Measurements from ENCODE around the gene CENPT.
"Not testable (repeated sequence)": the region's sequence is repeated elsewhere in the genome, so short reads cannot be mapped to it uniquely, and the experiment has no call there.

CENPT gene

DNA sequence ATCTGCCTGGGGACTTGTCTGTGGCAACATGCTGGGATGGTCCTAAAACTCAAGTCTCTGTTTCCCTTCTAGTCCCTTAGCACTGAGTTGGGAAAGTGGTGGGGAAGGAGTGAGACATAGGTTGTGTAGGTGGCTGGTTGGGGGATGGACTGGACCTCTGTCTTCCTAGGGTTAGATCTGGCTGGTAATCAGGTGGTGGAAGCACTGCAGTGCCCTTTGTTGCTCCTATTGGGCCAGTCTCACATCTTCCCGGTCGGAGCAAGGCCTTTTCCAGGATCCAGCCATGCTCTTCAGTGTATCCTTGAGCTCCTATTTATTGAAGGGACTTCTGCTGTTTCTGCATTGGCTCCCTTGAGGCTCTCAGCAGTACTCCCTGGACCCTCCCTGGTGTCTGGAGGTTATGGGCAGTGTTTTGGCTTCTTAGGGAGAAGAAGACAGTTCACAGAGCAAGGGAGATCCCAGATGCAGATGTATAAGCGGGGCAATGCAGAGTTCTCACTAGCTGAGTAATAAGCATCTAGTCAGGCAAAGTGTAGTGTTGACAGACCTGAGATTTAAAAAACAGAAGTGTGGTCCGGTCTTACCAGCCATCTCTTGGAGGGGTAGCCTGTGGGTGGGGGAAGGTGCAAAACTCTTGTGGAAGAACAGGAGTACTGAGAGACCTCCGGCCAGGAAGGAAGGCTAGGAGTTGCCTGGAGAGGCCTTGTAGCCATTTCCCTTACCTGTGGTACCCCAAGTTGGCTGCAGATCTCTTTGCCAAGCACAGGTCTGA lies 2.0 kb downstream of the CENPT start:
- no peak for DNase-seq

DNA sequence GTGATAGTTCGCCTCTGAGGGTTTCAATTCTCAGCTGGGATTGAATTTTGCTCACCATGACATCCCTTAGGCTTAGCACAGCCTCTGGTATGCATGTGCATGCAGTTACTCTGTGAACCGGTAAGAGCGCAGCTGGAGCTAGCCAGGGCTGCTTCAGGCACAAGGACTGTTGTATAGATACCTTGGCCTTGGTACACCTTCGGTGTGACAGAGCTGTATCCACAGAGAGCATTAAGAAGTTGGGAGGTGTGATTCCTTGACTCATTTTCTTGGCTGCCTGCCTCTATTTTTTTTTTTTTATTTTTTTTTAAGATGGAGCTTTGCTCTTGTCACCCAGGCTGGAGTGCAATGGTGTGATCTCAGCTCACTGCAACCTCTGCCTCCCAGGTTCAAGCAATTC lies 3.0 kb downstream of the CENPT start:
- peak; percentile 38 for DNase-seq

DNA sequence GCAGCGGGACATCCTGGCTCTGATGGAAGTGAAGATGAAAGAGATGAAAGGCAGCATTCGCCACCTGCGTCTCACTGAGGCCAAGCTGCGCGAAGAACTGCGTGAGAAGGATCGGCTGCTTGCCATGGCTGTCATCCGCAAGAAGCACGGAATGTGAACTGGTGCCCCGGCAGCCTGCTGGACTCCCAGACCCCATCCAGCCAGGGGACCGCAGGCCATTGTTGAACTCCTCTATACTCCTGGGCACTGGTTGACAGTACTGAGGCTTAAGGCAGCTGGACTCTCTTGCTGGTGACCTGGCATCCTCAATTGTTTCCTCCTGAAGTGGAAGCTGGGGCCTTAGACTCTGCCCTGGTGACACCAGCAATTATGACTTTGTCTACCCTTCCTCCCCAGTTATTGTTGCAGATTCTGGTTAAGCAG lies 4.1 kb downstream of the CENPT start:
- no peak for DNase-seq

DNA sequence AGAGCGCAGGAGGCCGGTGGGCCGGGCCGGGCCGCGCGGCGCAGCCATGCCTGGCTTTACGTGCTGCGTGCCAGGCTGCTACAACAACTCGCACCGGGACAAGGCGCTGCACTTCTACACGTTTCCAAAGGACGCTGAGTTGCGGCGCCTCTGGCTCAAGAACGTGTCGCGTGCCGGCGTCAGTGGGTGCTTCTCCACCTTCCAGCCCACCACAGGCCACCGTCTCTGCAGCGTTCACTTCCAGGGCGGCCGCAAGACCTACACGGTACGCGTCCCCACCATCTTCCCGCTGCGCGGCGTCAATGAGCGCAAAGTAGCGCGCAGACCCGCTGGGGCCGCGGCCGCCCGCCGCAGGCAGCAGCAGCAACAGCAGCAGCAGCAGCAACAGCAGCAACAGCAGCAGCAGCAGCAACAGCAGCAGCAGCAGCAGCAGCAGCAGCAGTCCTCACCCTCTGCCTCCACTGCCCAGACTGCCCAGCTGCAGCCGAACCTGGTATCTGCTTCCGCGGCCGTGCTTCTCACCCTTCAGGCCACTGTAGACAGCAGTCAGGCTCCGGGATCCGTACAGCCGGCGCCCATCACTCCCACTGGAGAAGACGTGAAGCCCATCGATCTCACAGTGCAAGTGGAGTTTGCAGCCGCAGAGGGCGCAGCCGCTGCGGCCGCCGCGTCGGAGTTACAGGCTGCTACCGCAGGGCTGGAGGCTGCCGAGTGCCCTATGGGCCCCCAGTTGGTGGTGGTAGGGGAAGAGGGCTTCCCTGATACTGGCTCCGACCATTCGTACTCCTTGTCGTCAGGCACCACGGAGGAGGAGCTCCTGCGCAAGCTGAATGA lies 4.8 kb downstream of the CENPT start:
- DNase-seq = peak; percentile 31

DNA sequence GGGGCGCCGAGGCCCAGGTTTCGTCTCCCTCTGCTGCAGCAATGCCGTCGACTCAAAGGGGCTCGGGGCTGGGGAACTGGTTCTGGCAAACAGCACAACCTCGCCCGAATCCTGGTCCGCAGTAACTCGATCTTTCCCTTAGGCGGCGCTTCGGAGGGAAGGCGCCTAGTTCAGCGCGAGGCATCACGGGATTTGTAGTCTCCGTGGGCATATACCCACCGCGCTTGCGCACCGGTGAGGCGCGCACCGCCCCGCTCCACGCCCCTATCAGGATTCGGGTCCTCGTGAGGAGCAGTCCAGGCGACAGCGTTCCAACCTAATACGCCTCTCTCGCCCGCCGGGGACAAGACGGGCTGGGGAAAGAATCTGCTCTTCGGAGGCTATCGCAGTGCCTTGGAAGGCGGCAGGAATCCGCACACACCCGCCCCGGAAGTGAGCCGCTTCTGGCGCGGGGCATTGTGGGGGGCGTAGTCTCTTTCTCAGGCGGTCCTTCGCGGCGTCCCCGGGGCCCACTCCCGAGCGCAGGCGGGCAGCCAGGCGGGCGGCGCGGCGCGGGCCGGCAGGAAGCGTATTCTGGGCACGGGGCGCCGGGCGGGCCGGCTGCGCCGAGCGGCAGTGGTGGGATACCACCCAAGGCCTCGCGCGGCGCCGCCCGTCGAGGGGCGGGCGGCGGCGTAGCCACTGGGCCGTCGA lies 5.5 kb downstream of the CENPT start, which contains the start of gene THAP11:
TSS of gene THAP11 (plus strand) at position 505 of the 693 bp plus-strand sequence. CDS start 235 bp downstream, outside the sequence.
- peak; percentile 94 for DNase-seq

DNA sequence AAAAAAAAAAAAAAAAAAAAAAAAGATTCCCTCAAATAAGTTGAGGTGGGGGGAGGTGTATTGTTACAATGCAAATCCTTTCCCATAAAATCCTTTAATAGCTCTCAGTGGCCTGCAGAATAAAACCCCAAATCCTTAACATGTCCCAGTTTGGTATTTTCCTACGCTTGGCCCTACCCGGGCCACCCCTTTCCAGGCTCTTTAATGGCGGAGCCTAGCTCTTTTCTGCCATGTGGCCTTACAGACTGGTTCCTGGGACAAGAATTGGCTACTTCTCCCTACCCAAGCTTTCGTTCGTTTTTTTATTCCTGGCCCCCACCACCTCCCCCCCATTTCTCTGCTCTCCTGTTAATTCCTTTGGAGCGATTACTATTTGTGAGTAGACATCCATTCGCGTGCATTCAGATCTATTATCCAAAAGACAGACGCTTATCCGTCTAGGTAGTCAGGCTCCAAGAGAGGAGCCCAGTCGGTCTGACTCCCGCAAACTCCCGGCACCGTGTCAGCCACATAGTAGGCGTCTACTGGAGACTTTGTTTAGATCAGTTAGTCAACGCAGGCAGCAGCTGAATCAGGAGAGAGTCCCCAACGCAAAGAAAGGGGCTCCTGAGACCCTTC lies 6.2 kb downstream of the CENPT start:
- DNase-seq = no peak

DNA sequence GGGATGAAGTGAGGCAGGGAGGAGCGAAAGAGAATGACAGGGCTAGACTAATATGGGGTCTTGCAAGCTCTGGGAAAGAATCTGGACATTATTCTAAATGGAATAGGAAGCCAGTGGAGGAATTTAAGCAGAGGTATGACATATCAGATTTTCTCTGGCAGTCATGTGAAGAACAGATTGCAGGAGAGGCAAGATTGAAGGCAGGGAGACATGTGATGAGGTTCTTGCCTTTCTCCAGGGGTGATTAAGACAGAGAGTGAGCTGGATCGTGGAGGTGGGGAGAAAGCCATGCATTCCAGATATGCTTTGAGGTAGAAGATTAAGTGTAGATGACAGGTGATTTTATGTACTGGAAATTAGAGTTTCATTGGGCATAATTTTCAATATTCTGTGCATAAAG lies 9.7 kb downstream of the CENPT start:
- no peak for DNase-seq

DNA sequence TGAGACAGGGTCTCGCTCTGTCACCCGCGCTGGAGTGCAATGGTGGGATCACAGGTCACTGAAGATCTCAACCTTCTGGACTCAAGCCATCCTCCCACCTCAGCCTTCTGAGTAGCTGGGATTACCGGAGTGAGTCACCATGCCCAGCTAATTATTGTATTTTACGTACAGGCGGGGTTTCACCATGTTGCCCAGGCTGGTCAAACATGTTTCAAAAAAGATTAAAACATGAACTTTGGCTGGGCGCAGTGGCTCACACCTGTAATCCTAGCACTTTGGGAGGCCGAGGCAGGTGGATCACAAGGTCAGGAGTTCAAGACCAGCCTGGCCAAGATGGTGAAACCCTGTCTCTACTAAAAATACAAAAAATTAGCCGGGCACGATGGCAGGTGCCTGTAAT lies 10.3 kb downstream of the CENPT start:
- DNase-seq = not testable (repeated sequence)

DNA sequence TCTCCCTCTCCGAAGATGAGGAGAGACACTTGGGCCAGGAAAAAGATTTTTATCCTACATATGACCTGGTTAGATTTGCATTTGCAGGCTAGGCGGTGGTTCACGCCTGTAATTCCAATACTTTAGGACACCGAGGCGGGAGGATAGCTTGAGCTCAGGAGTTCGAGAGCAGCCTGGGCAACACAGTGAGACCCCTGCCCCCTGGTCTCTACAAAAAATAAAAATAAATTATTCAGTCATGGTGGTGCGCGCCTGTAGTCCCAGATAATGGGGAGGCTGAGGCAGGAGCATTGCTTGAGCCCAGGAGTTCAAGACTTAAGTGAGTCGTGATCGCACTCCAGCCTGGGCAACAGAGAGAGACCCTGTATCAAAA lies 13.3 kb downstream of the CENPT start:
- no peak for DNase-seq

DNA sequence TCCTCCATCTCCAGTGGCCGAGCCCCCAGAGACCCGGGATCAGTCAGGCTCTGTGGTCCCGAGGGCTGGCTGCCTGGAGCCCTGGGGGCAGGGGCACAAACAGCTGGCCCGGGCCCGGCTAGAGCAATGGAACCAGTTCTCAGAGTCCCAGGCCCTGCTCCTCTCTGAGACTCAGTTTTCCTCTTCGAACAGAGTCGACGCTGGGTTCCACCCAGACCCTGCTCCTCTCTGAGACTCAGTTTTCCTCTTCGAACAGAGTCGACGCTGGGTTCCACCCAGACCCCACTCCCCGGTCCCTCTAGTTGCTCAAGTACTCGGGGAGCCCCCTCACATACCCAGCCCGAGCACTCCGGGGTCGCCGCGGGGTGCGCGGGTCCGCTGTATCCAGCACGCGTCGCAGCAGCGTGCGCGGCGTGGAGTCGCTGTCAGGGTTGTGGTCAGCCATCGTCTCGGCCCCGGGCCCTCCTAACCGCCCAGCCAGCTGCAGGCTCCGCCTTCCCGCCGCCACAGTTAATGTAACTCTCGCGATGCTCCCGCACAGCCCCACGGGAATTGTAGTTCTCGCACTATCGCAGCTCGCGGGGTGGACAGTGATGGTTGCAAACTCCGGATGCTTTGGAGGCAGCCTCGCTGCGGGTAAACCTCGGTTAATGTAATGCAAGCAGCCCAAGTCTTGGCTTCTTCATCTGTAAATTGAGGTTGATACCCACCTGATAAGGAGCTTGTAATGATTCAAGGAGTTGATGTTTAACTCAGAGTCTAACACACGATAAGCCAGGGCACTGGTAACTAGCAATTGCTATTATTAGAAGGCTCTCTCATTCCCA lies 13.9 kb downstream of the CENPT start:
- peak; percentile 85 for DNase-seq

DNA sequence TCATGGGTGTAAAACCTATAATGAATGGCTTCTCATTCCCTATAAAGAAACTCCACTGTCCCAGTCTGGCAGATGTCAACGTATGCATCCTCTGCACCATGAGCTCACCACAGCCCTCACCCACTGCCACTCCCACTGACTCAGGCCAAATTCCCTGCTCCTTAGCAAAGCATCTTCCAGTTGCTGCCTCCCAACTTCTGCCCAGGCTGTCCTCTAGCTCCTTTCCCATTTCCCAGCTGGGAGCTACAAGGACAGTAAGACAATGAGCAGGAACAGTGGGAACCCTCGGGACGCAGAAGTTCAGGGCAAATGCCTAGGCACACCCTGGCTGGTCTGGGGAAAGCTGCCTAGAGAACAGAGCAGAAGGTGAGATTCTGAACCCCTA lies 14.5 kb downstream of the CENPT start:
- peak; percentile 61 for DNase-seq

DNA sequence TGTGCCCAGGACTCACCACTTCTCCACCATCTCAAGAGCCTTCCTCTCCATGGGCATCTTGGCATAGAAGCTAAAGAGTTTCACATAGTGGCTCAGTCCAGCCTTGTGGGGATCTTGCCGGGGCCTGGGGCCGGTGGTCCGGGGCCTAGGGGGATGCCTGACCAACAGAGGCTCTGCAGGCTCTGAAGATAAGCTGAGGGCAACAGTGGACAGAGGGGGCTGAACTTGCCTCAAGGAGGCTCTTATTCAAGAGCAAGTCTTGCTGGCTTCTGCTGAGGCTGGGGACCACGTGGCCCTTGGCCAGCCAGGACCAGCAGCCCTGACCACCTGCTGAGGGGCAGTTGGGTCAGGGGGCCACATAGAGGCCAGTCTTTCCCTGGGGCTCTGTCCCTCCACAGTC lies 18.8 kb downstream of the CENPT start:
- no peak for DNase-seq

DNA sequence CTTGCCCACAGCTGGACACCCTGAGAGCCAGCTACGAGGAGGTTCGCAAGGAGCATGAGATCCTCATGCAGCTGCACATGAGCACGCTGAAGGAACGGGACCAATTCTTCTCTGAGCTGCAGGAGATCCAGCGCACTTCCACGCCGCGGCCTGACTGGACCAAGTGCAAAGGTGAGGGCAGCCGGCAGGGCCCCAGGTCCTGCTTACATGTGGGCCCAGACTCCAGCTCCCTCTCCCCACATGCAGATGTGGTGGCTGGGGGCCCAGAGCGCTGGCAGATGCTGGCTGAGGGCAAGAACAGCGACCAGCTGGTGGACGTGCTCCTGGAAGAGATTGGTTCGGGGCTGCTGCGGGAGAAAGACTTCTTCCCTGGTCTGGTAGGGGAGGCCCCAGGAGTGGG lies 21.6 kb downstream of the CENPT start:
- no peak for DNase-seq

DNA sequence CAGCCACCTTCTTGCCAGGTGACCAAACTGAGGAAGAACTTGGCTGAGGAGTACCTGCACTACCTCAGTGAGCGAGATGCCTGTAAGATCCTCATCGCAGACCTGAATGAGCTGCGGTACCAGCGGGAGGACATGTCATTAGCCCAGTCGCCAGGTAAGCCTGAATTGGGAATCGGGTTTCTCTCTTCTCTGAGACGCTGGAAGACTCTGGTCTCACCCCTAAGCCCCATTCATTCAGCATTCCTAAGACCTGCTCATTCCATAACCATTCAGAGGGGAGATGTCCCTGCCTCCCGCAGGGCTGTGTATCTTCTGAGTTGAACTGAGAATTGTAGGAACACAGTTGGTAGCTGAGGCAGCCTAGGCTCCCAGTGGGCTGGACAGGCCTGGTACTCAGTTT lies 22.4 kb downstream of the CENPT start:
- DNase-seq = no peak

DNA sequence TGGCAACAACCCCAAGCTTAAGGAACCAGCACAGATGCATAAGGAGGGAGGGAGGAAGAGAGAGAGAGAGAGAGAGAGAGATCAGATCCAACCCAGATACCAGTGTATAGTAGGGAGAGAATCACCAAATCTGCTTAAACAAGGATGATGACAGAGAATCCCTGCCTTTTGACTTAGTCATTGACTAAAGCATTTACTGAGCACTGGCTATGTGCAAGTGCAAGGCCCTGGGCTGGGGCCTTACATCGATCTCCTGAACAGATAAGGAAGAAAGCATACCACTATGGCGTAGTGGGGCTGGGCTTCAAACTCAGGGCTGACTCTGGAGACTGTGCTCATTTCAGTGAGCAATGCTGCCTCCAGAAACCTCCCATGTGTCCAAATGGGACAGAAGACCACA lies 25.0 kb downstream of the CENPT start:
- DNase-seq = peak; percentile 20

DNA sequence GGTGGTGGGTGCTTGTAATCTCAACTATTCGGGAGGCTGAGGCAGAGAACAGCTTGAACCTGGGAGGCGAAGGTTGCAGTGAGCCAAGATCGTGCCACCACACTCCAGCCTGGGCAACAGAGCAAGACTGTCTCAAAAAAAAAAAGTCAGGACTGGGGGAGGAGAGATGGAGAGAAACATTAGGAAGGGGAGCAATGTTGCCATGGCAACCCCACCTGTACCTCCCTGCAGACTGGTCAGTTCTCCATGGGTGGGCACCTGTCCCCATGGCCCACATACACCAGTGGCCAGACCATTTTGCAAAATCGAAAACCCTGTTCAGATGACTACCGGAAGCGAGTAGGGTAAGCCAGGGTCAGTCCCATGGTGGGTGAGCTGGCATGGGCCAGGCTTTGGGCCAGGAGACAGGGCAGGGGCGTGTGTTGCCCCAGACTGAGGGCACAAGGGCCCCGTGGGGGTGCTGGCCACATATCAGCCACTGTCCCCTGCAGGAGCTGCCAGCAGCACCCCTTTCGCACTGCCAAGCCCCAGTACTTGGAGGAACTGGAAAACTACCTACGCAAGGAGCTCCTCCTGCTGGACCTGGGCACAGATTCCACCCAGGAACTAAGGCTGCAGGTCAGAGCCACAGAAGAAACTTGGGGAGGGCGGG lies 26.8 kb downstream of the CENPT start:
- DNase-seq = no peak

DNA sequence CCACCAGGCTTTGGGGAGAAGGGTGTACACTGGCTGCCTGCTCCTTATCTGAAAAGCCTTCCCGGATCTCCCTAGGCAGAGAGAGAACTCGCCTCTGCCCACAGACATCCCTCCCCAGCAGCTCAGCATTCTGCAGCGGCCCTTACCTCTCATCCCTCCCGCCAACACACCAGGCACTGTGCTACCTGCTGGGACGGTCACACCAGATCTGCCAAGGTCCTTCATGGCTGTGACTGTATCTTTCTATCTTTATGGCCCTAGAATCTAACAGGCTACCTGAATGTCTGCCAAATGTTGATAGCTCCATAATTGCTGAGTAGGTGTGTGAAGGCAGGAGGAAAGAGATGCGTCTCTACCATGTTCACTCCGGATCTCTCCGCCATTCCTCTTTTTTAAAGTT lies 32.9 kb downstream of the CENPT start:
- no peak for DNase-seq

DNA sequence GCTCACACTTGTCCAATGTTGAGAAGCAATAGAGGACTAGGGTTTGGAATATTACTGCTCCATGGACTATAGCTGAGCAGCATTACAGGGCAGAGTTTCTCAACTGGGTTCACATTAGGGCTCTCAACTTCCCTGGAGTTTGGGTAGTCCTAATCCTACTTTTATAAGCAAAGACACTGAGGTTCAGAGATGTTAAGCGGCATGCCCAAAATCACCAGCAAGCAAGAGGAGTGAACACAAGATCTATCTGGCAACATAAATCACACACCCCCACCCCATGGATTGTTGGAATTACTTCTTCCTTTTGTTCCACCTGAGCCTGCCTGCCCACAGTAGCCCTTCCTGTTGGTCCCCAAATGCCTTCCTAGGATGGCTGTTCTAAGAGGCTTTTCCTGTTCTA lies 35.6 kb downstream of the CENPT start:
- no peak for DNase-seq

DNA sequence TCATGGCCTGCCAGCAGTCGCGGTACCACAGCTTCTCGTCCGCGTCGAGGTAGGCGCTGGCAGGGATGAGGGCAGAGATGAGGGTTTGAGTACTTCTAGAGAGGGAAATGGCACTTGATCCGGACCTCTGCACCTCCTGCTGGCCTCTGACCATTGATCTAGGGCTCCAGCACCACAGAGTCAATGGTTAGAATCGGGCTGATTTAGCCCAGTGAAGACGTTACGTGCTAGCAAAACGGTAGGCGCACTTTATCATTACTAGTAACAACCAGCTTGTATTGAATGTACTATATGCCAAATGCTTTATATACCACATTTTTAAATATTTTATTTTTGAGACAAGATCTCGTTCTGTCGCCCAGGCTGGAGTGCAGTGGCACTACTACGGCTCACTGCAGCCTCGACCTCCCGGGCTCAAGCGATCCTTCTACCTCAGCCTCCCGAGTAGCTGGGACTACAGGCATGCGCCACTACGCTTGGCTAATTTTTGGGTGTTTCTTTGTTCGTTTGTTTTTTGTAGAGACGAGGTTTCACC lies 40.3 kb downstream of the CENPT start:
- DNase-seq = no peak

DNA sequence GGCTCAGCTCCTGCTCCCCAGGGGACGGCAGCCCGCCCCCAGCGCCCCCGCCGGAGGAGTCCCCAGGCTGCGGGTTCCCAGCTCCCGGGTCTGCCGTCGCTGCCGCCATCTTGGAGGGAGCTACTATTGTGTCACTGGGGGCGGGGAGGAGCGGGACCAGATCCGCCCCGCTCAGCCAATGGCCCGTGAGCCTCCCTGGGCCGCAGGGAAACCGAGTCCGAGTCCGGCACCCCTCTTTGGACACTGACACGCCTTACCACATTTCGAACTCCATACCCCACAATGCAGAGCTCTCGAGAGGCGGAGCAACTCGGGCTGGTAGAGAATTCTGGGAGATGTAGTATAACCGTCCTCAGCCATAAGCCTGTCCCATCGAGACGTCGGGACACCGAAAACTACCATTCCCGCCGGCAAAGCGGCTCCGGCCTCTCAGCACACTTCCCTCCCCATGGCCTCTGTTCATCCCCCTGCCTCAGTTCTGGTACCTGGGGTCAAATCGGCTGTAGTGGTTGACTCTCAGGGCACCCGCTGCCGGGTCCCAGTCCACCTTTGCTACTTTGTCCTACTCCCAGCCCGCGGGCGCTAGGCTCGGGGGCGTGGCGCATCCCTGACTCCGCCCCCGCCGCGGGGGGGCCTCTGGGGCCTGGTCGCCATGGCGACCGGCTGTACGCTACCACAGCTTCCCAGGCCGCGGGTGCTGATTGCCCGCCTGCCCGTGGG lies 40.9 kb downstream of the CENPT start, which contains the start of the genes RANBP10 and TSNAXIP1:
TSS of gene RANBP10 (minus strand) at position 133 of the 720 bp plus-strand sequence. CDS start at position 109, 24 bp downstream.
TSS of gene TSNAXIP1 (plus strand) at position 462 of the 720 bp plus-strand sequence. CDS start 261 bp downstream, outside the sequence.
- peak; percentile 99 for DNase-seq

Measured in fibroblast of skin of right quadriceps (primary cell).